HUDEP-2 (cell line): Measurements from ENCODE around the gene ZSWIM4.

Experiments used
- DNase-seq, 76 experiments: peaks; one replicate each; lab custom pipeline; 2025; ENCODE audit not compliant: unreplicated experiment in 76 of 76; lab: John Stamatoyannopoulos, UW

ZSWIM4 gene

DNA sequence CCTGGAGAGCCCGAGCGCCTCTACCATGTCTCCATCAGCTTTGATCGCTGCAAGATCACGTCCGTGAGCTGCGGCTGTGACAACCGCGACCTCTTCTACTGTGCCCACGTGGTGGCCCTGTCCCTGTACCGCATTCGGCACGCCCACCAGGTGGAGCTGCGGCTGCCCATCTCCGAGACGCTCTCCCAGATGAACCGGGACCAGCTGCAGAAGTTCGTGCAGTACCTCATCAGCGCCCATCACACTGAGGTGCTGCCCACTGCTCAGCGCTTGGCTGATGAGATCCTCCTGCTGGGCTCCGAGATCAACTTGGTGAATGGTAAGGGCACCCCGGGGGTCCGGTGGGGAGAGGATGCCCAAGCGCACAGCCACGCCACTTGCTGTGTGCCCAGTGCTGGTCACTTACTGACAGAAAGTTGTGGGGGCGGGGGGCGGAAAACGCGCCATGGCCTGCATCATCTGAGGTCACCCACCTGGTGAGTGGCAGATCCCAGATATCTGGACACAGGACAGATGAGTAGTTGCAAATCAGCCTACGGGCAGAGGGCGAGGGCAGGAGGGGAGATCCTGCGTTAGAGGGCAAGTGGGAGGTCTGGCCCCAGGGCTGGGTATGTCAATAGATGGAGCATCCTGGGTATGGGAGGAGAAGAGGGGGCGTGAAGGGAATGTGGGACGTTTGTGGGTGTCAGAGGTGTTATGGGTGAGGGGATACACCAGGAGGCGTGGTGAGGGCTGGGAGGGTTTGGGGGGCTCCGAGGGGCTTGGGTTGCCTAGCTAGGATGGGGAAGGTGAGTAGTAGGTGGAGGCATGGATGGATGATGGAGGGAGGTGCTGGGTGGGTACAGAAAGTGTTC, 9.8 kb downstream of the ZSWIM4 start:
- peak in 33 of 76 experiments; percentile 14 to 57 (median 27) for DNase-seq

DNA sequence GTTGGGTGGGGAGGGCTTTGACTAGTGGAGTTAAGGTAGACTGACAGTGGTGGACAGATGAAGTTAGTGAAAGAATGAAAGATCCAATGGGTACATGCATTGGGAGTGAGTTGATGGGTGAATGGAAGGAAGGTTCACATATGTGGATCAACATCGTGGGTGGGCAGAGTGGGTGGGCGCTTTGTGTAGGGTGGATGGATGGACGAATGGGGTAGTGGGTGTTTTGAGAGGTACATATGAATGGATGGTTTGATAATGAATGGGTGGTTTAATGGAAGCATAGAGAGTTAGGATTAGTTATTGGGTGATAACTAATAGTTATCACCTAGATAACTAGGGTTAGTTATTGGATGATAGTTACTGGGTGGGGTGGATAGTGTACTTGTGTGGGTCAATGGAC, 11.5 kb downstream of the ZSWIM4 start:
- DNase-seq: no peak

- no peak for DNase-seq
These were observed 12.3 kb downstream of the ZSWIM4 start for GRCh38 chr19:13807421-13808021.

DNA sequence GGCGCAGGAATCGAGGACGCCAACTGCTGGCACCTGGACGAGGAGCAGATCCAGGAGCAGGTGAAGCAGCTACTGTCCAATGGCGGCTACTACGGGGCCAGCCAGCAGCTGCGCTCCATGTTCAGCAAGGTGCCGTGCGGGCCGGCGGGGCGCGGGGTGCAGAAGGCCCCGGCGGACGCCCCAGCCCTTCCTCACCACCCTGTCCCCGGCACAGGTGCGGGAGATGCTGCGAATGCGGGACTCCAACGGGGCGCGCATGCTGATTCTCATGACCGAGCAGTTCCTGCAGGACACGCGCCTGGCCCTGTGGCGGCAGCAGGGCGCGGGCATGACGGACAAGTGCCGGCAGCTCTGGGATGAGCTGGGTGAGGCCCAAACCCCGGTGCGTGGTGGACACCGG, 13.6 kb downstream of the ZSWIM4 start:
- DNase-seq: no peak

GRCh38 chr19:13812544-13812943, 17.3 kb downstream of the ZSWIM4 start:
- no peak for DNase-seq

GRCh38 chr19:13813147-13813546, 17.9 kb downstream of the ZSWIM4 start:
- DNase-seq: no peak

GRCh38 chr19:13814550-13814949, 19.3 kb downstream of the ZSWIM4 start:
- DNase-seq: no peak

DNA sequence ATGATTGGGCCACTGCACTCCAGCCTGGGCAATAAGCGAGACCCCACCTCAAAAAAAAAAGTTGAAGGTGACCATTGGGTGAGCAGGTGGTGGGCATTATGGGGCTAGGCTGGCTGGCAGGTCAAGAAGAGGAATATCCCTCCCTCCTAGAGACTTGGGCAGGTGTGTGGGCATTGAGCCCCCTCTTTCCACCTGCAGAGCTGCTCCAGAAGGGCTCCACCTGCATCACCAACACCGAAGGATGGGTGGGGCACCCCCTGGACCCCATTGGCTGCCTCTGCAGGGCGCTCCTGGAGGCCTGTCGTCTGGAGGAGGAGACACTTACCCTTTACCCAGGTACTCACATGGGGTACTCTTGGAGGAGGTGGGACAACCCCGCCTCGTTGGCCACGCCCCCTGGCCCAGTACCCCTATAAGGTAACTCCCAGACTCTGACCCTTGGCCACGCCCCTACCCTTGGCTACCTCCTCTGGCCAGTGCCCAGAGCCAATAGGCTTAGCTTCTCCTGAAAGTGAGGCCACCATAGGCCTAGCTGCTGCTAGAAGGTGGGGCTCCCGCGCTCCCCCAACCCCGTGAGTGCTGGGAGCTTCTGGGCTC, 21.9 kb downstream of the ZSWIM4 start:
- DNase-seq: no peak

- no peak for DNase-seq
These were observed 22.6 kb downstream of the ZSWIM4 start for GRCh38 chr19:13817615-13818371.

- DNase-seq: no peak
These were observed 24.0 kb downstream of the ZSWIM4 start for GRCh38 chr19:13819238-13819637.

GRCh38 chr19:13821292-13821691, 26.0 kb downstream of the ZSWIM4 start:
- DNase-seq: no peak

- DNase-seq: no peak
These were observed 28.0 kb downstream of the ZSWIM4 start for GRCh38 chr19:13823256-13823655.

- DNase-seq: no peak
These were observed 28.7 kb downstream of the ZSWIM4 start for GRCh38 chr19:13823901-13824300.

GRCh38 chr19:13824703-13825102, 29.5 kb downstream of the ZSWIM4 start:
- no peak for DNase-seq

- peak in 19 of 76 experiments; percentile 11 to 52 (median 27) for DNase-seq
These were observed 30.5 kb downstream of the ZSWIM4 start for GRCh38 chr19:13825489-13826441.

DNA sequence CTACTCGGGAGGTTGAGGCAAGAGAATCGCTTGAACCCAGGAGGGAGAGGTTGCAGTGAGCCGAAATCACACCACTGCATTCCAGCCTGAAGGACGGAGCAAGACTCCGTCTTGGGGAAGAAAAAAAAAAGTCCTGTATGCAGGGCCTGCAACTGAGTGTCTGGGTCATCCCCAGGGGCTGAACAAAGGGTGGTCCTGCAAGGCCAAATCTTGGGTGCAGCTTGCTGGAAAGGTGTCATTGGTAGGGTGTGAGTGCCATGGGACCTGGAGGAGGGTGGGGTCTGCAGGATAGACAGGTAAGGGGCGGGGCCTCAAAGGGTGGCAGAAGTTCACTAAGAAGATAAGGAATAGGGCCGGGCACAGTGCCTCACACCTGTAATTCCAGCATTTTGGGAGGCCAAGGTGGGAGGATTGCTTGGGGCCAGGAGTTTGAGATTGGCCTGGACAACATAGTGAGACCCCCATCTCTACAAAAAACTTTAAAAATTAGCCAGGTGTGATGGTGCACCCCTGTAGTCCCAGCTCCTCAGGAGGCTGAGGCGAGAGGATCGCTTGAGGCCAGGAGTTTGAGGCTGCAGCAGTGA, 31.5 kb downstream of the ZSWIM4 start:
- DNase-seq: no peak

DNA sequence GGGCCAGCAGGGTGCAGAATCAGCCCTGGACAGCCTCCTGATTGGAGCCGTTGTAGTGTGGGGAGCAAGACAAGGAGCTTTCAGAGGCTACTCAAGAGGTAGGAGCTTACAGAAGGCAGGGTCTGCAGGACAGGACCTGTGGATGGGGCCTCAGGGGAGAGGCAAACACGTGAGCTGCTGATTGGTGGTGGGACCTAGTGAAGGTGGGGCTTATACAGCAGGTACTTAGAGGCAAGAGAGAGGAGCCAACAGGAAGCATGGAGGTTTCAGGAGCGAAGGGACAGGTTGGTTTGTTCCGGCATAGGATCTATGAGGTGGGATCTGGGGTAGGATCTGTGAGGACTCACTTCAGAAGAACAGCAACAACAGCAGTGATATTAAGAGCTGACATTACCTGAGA, 32.4 kb downstream of the ZSWIM4 start:
- DNase-seq: no peak

DNA sequence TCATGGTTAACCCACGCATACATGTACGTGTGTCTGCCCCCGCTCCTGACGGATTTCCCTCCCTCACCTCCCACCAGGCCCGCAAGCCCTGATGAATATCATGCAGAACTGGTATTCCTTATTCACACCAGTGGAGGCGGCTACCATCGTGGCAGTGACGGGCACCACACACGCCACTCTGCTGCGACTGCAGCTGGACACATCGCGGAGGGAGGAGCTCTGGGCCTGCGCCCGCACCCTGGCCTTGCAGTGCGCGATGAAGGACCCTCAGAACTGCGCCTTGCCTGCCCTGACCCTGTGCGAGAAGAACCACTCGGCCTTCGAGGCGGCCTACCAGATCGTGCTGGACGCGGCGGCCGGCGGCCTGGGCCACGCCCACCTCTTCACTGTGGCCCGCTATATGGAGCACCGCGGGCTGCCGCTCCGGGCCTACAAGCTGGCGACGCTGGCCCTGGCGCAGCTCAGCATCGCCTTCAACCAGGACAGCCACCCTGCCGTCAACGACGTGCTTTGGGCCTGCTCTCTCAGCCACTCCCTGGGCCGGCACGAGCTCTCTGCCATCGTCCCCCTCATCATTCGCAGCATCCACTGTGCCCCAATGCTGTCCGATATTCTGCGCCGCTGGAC, 35.0 kb downstream of the ZSWIM4 start:
- DNase-seq: no peak
